HG02938 (cell line): ENCODE results near the gene SKOR1.

ENCODE experiments used
- ATAC-seq: cut with Tn5 transposase; IDR thresholded peaks from one replicate; pipeline ENCODE4 v1.9.1; 2021; ENCODE audit warnings: mild to moderate bottlenecking, moderate library complexity; ENCODE audit not compliant: unreplicated experiment

Gene SKOR1

DNA sequence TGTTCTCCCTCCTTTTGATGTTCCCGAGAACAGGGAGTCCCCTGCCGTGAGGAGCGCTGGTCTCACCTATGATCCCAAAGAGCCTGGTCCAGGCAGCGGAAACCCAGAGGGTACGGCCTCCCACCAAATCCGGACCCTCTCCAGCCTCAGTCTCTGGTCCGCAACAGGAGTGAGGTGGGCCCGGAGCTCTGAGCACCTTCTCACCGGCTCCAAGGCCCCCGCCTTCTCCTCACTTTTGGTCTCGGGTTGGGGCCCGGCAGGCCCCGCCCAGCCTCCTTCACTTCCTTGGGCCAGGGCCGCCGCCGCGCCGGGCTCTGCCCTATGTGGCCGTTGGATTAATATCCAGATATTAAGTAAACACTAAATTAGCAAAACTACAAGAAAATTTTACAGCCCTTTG is 5.7 kb upstream of the SKOR1 start:
- ATAC-seq, result no peak

DNA sequence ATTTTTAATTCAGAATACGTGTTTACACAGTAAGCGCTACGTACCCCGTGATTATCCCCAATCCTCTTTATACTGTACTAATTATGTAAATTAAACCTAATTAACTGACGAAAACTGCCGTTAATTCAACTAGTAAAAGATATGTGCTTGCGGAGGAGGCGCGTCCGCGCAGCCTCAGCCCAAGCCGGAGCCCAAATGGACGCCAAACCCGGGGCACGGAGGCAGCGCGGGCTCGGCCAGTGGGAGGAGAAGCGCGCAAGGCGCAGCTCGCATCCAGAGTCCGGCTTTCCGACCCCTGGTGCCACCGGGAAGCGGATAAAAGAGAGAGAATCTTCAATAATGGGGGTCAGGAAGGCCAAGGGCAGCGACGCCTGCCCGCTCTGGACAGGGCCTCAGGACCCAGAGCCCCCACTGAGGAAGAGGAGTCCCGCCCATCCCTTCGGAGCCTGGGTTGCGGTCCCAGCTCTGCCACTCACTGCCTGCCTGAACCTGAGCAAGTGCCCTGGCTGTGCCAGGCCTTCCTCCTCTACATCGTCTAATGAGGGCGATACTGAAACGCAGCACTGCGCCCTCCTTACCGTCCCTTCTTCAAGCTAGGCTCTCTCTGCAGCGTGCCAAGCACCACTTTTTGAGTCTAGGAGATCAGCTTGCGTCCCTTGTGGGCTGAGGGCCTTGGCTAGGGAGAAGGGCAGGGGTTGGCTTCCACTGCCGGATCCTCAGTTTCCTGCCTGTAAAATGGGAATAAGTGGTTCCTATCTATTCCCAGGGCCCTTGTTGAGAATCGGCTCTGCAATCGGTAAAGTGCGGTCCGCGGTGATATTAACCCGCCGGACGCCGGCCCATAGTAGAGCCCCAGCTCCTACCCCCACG is 5.0 kb upstream of the SKOR1 start:
- ATAC-seq, result no peak

DNA sequence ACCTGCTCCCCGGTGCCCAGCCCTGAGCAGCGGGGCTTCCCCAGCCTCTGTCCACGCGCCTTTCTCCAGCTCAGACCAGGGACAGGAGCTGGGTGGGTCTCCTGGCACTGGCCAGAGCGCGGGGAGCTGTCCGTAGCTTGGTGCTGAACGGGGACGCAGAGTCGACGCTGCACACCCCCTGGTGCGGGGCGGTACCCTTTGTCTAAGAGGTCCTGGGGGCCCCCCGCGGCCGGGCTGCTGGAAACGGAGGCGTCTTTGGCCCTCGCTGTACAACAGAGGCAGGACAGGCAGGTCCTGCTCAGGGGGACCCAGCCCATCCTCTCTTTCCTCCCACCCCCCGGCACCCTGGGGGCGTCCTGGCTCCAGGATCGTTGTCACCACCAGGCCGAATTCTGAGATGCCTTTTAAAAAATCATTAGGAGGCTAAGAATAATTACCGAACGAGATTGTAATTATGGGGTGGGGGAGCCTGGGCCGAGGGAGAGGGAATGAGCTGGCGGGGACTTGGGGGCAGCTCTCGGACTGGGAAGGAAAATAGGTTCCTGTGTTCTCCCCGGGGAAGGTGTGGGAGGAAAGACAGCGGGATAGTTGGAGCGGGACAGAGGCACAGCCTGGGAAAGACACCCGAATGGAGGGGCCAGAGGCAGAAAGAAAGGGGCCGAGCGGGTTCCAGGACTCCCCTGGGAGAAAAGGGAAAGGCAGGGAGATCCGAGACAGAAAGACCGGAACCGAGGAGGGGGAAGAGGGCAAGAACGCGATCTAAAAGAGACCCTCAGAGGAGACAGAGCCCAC is 4.1 kb upstream of the SKOR1 start:
- no peak for ATAC-seq

DNA sequence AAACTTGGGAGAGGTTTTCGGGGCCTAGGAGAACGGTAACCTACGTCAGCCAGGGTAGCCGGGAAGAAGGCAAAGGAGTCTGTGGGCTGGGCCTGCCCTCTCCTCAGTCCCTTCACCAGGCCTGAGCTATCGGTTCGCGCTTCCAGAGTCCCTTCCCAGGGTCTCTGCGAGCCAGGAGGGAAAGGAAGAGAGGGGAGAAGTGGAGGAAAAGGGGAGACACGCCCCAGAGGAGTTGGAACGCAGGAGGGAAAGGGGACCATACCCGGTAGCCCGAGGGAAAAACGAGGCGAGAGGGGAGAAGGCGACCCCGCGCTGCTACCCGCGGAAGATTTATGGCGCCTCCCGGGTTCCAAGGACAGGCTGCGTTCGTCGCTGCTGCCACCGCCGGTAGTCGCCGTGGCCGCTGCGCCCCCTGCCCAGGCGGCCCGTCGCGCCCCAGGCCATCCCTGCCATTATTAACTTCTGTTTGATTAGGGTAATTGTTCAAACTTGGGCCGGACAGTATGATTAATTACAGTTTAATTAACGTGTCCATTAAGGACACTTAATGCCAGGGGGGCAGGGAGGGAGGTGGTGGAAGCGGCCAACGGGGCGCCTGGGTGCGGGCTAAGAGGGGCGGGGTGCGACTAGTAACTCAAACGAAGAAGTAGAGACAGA is 3.4 kb upstream of the SKOR1 start:
- ATAC-seq, result no peak

DNA sequence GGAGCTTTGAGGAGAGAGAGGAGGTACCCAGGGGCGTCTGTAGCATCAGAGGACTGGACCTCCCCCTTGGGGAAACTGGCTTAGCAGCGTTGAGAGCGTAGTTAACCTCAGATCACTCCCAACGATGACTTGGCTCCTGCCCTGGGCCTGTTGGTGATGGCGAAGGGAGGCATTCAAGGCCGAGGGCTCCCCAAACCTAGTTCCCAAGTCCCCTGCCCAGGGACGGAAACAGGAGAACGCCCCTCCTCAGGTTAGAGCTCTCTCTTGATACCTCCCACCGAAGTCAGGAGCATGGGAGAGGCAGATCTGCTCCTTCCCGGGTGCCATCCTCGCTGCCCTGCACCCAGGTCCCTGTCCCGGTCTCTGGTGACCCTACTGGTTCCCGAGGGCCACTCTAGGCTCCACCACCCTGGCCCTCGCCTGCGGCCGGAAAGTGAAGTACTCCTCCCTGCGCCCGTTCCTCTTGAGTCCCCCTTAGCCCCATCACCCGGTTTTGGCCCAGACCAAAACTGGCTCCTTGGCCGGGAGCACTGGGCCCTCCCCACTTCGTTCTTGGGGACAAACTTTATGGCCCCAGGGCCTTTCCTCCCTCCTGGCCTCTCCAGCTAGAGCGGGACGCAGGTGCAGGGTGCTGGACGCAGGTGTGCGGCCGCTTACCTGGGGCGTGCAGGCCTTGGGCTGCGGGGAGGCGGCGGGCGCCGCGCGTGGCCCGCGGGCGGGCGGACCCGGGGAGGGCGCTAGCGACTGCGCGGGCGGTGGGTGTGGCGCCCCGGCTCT is 2.6 kb upstream of the SKOR1 start:
- no peak for ATAC-seq

DNA sequence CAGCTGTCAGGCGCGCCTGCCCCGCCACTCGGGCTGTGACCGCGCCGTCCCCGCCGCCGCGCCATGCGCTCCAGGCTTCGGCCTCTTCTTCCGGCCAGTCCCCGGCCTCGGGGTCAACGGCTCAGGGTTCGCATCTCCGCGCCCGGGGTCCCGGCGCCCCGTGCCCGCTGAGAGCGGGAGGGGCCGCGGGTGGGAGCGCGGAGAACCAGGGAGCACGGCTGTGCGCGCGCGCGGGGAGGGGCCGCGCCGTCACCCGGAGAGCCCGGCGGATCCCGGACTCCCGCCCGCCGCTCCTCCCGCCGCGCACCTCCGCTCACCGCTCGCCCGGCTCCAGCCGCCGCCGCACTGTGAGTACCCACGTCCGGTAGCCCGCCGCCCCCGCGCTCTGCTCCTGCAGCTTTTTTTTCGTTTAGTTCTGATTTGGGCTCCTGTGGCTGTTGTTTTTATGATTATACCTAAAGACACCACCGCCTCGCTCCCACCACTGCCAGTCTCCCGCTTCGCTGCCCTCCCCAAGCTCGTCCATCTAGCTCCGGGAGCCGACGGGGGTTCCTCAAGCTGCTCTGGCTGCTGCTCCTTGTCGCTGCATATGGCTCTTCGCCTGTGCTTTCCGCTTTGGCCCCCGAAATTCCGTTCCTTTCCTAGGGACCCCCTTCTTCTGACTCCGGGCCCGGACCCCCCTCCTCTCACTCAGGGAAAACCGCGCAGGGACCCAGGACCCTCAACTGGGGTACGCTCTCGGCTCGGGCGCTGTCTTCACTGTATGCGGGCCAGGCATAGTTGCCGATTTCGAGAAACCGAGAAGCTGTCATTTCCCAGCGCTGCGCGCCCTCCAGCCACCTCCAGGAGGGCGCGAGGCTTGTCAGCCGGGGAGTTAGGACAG is 1.8 kb upstream of the SKOR1 start:
- no peak for ATAC-seq

DNA sequence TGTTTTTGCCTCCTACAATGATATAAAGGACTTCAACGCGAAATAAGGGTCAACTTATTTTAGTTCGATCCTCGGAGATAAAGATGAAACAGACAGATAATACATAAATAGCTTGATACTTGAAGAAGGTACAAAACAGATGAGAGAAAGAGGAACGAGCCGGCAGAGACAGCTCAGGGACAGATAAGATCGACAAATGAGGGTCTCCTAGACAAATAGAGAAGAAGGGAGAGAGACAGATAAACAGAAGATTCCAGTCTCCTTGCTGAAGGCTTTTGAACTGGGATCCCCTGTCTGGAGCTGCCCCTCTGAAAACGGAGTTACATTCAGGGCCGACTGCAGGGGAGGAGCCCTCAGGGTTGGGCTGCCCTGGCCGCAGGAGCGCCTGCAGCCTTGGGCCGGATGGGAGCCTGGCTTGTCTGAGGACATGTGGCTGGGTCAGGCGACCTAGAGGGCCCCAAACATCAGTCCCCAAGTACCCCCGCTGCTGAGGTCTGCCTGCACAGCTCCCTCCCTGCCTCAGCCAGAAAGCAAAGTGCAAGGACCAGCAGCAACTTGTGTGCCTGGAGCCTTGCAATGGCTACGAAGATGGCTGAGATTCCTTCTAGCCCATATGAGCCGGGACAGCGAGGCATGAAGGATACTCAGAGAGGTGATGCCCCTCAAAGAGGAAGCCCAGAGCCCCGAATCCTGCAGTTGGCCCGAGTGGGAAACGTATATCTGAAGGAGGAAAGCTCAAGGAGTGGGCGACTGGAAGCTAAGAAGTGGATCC is 926 bp upstream of the SKOR1 start:
- ATAC-seq, result no peak

DNA sequence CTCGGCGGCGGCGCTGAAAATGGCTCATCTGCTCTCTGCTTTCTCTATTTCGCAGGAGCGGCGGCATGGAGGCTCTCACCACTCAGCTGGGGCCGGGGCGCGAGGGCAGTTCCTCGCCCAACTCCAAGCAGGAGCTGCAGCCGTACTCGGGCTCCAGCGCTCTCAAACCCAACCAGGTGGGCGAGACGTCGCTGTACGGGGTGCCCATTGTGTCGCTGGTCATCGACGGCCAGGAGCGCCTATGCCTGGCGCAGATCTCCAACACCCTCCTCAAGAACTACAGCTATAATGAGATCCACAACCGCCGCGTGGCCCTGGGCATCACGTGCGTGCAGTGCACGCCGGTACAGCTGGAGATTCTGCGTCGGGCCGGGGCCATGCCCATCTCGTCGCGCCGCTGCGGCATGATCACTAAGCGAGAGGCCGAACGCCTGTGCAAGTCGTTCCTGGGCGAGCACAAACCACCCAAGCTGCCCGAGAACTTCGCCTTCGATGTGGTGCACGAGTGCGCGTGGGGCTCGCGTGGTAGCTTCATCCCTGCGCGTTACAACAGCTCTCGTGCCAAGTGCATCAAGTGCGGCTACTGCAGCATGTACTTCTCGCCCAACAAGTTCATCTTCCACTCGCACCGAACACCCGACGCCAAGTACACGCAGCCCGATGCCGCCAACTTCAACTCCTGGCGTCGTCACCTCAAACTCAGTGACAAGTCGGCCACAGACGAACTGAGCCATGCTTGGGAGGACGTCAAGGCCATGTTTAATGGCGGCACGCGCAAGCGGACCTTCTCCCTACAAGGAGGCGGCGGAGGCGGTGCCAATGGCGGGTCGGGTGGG is 790 bp downstream of the SKOR1 start:
- ATAC-seq, result no peak

DNA sequence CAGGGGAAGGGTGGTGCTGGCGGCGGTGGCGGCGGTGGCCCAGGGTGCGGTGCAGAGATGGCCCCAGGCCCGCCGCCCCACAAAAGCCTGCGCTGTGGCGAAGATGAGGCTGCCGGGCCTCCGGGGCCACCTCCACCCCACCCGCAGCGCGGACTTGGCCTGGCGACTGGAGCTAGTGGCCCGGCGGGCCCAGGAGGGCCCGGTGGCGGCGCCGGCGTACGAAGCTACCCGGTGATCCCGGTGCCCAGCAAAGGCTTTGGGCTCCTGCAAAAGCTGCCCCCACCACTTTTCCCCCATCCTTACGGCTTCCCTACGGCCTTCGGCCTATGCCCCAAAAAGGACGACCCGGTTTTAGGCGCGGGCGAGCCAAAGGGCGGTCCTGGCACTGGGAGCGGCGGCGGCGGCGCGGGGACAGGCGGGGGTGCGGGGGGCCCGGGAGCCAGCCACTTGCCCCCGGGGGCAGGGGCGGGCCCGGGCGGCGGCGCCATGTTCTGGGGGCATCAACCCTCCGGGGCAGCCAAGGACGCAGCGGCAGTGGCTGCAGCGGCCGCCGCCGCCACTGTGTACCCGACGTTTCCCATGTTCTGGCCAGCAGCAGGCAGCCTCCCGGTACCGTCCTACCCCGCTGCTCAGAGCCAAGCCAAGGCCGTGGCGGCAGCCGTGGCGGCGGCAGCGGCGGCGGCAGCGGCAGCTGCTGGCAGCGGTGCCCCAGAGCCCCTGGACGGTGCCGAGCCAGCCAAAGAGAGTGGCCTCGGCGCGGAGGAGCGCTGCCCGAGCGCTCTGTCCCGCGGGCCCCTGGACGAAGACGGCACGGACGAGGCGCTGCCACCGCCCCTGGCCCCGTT is 1.6 kb downstream of the SKOR1 start:
- no peak for ATAC-seq

DNA sequence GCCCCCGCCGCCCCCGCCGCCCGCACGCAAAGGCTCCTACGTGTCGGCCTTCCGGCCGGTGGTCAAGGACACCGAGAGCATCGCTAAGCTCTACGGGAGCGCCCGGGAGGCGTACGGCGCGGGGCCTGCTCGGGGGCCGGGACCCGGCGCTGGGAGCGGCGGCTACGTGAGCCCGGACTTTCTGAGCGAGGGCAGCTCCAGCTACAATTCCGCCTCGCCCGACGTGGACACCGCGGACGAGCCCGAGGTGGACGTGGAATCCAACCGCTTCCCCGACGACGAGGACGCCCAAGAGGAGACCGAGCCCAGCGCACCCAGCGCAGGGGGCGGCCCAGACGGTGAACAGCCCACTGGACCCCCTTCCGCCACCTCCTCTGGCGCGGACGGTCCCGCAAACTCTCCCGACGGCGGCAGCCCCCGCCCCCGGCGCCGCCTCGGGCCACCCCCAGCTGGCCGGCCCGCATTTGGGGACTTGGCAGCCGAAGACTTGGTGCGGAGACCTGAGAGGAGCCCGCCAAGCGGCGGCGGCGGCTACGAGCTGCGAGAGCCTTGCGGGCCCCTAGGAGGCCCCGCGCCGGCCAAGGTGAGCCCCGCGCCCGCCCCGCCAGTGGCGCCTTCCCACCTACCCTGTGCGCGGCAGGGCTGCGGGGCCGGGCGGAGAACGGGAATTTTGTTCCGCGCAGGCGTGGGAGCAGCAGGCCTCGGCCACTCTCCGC is 2.4 kb downstream of the SKOR1 start:
- ATAC-seq, result no peak

DNA sequence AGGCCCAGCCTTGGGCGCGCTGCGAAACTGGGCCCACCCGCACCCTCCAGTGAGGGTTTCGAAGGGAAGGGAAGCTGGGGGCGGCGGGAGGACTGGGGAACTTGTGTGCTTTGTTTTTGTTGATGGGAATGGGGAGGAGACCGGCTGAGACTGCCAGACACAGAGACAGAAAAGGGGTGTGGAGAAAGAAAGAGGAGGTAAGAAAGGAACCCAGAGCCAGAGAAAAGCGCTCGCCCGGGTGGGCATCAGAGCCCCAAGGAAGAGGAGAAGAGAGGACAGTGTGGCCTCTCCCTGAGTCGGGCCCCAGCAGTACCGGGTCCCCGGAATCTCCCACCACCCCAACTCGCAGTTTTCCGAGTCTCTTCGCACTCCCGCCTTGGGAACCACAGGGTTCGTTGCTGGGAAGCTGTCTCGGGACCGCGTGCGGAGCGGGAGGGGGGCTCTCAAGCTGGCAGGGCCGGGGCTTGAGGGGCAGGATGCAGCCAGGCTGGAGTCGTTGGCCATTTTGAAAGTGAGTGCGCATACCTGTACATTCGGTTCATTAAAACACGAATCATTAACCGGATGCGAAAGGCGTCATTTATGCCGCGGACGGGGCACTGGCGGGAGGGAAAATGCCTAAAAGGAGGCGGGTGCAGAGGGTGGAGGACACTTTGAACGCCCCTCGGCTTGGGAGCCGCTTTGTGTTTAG is 3.1 kb downstream of the SKOR1 start:
- no peak for ATAC-seq

DNA sequence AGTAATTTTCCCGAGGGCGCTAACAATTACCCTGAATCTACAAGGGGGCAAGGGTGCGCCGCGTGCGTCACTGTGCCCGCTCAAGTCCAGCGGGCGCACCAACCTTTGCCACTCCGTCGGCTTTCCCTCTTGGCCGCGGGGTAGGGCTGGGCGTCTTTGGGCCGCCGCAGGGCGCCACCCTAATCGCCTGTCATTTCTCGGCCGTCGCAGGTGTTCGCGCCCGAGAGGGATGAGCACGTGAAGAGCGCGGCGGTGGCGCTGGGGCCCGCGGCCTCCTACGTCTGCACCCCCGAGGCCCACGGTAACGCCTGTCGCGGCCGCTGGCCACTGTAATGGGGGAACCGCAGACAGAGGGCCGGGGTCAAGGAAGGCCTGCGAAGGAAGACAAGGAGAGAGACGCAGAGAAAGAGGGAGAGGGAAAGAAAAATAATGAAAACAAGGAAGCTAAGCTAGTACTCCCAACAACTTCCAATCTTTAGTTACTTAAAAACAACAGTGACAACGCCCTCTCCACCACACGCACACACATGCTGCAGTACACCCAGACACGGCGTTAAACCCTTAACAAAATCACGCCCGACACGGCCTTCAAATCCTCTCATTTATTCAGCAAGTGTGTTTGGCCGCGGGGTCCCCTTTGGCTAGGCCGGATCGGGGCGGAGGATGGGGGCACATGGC is 3.8 kb downstream of the SKOR1 start:
- ATAC-seq, result no peak

DNA sequence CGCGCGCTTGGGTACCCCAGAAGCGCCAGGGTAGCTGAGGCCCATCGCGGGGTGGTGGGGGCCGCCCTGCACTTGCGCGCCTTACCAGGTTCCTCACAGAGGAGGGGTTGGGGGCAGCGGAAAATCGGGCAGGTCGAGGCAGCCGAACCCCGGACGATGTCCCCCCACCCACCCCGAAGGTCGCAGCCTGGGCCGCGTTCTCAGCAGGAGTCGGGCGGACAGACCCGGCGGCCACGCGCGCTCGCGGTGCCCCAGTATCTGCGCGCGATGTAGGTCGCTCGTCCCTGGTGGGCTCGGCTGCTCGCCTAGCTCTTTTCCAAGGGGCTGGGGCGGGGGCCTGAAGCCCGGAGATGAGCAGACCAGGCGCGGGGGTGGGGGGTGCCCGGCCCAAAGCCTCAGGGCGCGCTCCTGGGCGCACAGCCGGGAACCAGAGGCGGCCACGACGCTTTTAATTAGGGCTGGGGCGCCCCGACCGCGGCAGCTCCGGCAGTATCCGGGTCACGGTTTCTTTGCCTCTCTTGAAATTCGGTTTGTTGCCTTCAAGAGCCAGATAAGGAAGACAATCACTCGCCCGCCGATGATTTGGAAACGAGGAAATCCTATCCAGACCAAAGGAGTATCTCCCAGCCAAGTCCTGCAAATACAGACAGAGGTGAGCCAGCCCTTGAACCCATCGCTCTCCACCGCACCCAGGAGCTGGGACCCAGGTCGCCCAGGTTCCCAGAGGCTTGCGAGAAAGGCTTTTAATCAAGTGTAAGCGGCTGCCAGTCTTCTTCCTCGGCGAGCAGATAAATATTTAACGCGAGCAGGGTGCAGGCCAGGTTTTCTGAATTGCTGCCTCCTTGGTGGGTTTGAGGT is 4.6 kb downstream of the SKOR1 start:
- no peak for ATAC-seq

DNA sequence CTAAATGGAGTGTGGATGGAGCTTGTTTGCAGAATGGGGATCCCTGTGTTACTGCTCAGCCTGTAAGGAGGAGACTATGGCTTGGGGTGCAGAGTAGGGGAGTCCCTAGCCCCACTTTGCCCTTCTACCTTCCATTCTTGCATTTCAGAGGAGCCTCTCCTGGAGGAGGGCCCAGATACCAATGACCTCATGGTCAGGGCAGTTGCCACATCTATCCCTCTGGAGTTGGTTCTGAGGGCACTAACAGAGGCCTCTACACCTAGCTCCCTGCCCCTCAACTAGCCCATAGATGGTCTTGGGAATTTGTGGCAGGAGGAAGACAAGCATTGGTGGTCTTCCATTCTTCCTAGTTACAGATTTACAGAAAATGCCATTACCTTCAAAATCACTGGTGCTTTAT is 6.1 kb downstream of the SKOR1 start:
- ATAC-seq, result no peak
